SK-N-SH treated with all-trans-retinoic acid at 6 μM for 48 hours (cell line): ENCODE data around the gene VWA3A.

Source experiments
- ATAC-seq: fragments of 200-7000 bp; cut with Tn5 transposase; 3 replicates; pipeline ENCODE4 v1.9.1; 2020; ENCODE audit warnings: mild to moderate bottlenecking, moderate library complexity
- BACH2 ChIP-seq: fragments of 250-450 bp; sonication (Bioruptor Pico); IDR thresholded peaks from 2 replicates; pipeline ENCODE4 v1.9.0; 2021; ENCODE audit warnings: mild to moderate bottlenecking, borderline replicate concordance
- CREB5 ChIP-seq: fragments of 250-450 bp; sonication (Bioruptor Pico); IDR thresholded peaks from 2 replicates; pipeline ENCODE4 v1.5.1; 2020; ENCODE audit warnings: low read depth, mild to moderate bottlenecking, moderate library complexity
- CSDC2 ChIP-seq: fragments of 250-450 bp; sonication (Bioruptor Pico); IDR thresholded peaks from 2 replicates; pipeline ENCODE4 v1.5.0; 2020; ENCODE audit warnings: mild to moderate bottlenecking, moderate library complexity
- CSRNP3 ChIP-seq: fragments of 250-450 bp; sonication (Bioruptor Pico); IDR thresholded peaks from 2 replicates; pipeline ENCODE4 v1.5.1; 2021; ENCODE audit warnings: mild to moderate bottlenecking, moderate library complexity
- GLIS3 ChIP-seq: fragments of 250-450 bp; sonication (Bioruptor Pico); IDR thresholded peaks from 2 replicates; pipeline ENCODE4 v1.5.0; 2020; ENCODE audit warnings: mild to moderate bottlenecking, moderate library complexity
- ISL1 ChIP-seq: fragments of 250-450 bp; sonication (Bioruptor Pico); IDR thresholded peaks from 2 replicates; pipeline ENCODE4 v2.1.2; 2022; ENCODE audit warnings: mild to moderate bottlenecking, moderate library complexity
- OSR1 ChIP-seq: fragments of 250-450 bp; sonication (Bioruptor Pico); IDR thresholded peaks from 2 replicates; pipeline ENCODE4 v1.8.0; 2022; ENCODE audit warnings: moderate library complexity, mild to moderate bottlenecking, inconsistent platforms
- PATZ1 ChIP-seq: fragments of 250-450 bp; sonication (Bioruptor Pico); IDR thresholded peaks from 2 replicates; pipeline ENCODE4 v1.8.0; 2020; ENCODE audit warnings: mild to moderate bottlenecking, moderate library complexity, borderline replicate concordance
- POU6F1 ChIP-seq: fragments of 250-450 bp; sonication (Bioruptor Pico); IDR thresholded peaks from 2 replicates; pipeline ENCODE4 v1.8.0; 2021; ENCODE audit warnings: low read depth, mild to moderate bottlenecking, moderate library complexity, borderline replicate concordance
- PPARA ChIP-seq: fragments of 250-450 bp; sonication (Bioruptor Pico); IDR thresholded peaks from 2 replicates; pipeline ENCODE4 v1.5.0; 2020; ENCODE audit warnings: mild to moderate bottlenecking, borderline replicate concordance
- RARB ChIP-seq: fragments of 250-450 bp; sonication (Bioruptor Pico); IDR thresholded peaks from 2 replicates; pipeline ENCODE4 v1.8.0; 2021; ENCODE audit warnings: mild to moderate bottlenecking, moderate library complexity
- SNAI2 ChIP-seq: fragments of 250-450 bp; sonication (Bioruptor Pico); IDR thresholded peaks from 2 replicates; pipeline ENCODE4 v1.5.0; 2020; ENCODE audit warnings: mild to moderate bottlenecking, moderate library complexity
- TOX ChIP-seq: fragments of 250-450 bp; sonication (Bioruptor Pico); IDR thresholded peaks from 2 replicates; pipeline ENCODE4 v1.8.0; 2021; ENCODE audit warnings: mild to moderate bottlenecking, moderate library complexity, borderline replicate concordance
- TSHZ2 ChIP-seq: fragments of 250-450 bp; sonication (Bioruptor Pico); IDR thresholded peaks from 2 replicates; pipeline ENCODE4 v1.5.0; 2020; ENCODE audit warnings: mild to moderate bottlenecking, moderate library complexity
- ZC3H10 ChIP-seq: fragments of 250-450 bp; sonication (Bioruptor Pico); IDR thresholded peaks from 2 replicates; pipeline ENCODE4 v1.5.1; 2021; ENCODE audit warnings: mild to moderate bottlenecking, moderate library complexity
- ZFP3 ChIP-seq: fragments of 250-450 bp; sonication (Bioruptor Pico); IDR thresholded peaks from 2 replicates; pipeline ENCODE4 v1.5.0; 2020; ENCODE audit warnings: mild to moderate bottlenecking, moderate library complexity
- ZFP30 ChIP-seq: fragments of 450-650 bp; formaldehyde crosslinking; IDR thresholded peaks from 2 replicates; pipeline ENCODE4 v1.5.0; 2022; ENCODE audit warnings: mild to moderate bottlenecking, moderate library complexity
- ZNF565 ChIP-seq: fragments of 450-650 bp; formaldehyde crosslinking; conservative IDR thresholded peaks from 2 replicates; pipeline ENCODE4 v1.5.0; 2020; ENCODE audit warnings: low read depth, mild to moderate bottlenecking, moderate library complexity
- ZNF70 ChIP-seq: fragments of 450-650 bp; formaldehyde crosslinking; IDR thresholded peaks from 2 replicates; pipeline ENCODE4 v1.5.0; 2020; ENCODE audit warnings: mild to moderate bottlenecking, moderate library complexity
- ZNF8 ChIP-seq: fragments of 450-650 bp; formaldehyde crosslinking; IDR thresholded peaks from 2 replicates; pipeline ENCODE4 v1.5.0; 2020; ENCODE audit warnings: mild to moderate bottlenecking, moderate library complexity

The VWA3A gene

GRCh38 chr16:22120440-22120839 lies 28.1 kb downstream of the VWA3A start:
- TF ChIP-seq TSHZ2, result no peak
- no peak for TF ChIP-seq POU6F1
- no peak for TF ChIP-seq PATZ1 (CRISPR knock-in tag)
- no peak for TF ChIP-seq ZFP30 (CRISPR knock-in tag)
- TF ChIP-seq CSRNP3 (CRISPR knock-in tag), result no peak
- no peak for TF ChIP-seq ZNF565
- TF ChIP-seq ZNF8 (CRISPR knock-in tag), result no peak
- TF ChIP-seq CSDC2 (CRISPR knock-in tag), result no peak
- TF ChIP-seq PPARA, result no peak
- no peak for TF ChIP-seq TOX (CRISPR knock-in tag)
- TF ChIP-seq GLIS3, result no peak
- no peak for TF ChIP-seq OSR1
- no peak for TF ChIP-seq BACH2 (CRISPR knock-in tag)
- TF ChIP-seq ISL1 (CRISPR knock-in tag), result no peak
- TF ChIP-seq ZFP3 (CRISPR knock-in tag), result no peak
- ATAC-seq, result no peak

GRCh38 chr16:22122239-22122638 lies 29.9 kb downstream of the VWA3A start:
- ATAC-seq, result no peak
- no peak for TF ChIP-seq ZNF70
- TF ChIP-seq TOX (CRISPR knock-in tag), result no peak
- TF ChIP-seq ZFP3 (CRISPR knock-in tag), result no peak
- TF ChIP-seq TSHZ2, result no peak
- no peak for TF ChIP-seq RARB (CRISPR knock-in tag)
- no peak for TF ChIP-seq SNAI2 (CRISPR knock-in tag)
- TF ChIP-seq CREB5, result no peak
- TF ChIP-seq ZNF8 (CRISPR knock-in tag), result no peak
- TF ChIP-seq ZC3H10, result no peak
- TF ChIP-seq BACH2 (CRISPR knock-in tag), result no peak
- TF ChIP-seq POU6F1, result no peak
